ENCODE results near the gene PSME3.
"Not testable (repeated sequence)": the region's sequence is repeated elsewhere in the genome, so short reads cannot be mapped to it uniquely, and the experiment has no call there.

Gene PSME3

DNA sequence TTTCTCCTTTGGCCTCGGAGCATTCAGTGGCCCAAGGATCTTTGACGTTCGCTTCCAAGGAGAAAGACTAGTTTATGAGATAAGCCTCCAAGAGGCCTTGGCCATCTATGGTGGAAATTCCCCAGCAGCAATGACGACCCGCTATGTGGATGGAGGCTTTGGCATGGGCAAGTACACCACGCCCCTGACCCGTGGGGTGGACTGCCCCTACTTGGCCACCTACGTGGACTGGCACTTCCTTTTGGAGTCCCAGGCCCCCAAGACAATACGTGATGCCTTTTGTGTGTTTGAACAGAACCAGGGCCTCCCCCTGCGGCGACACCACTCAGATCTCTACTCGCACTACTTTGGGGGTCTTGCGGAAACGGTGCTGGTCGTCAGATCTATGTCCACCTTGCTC, 19.2 kb downstream of the PSME3 start:
- Histone ChIP-seq H3K9me3 (ENCODE audit: insufficient read depth, low read depth, low read length) (no peaks in the 10 kb centered on the region), H3K4me1 (ENCODE audit: insufficient read depth, low read length) (no peaks in the 10 kb centered on the region), H3K27me3 (ENCODE audit: insufficient read depth, low read length) (no peaks in the 10 kb centered on the region), H3K9ac (ENCODE audit: low read depth, low read length) (no peak overlapping the region), H3K36me3 (ENCODE audit: insufficient read depth, low read length) (no peaks in the 10 kb centered on the region), H3K27ac (ENCODE audit: low read depth, low read length) (no peak overlapping the region), H3K4me3 (ENCODE audit: low read length) (no peak overlapping the region)
- 94% methylated on average over 15 of the region's 15 CpGs for WGBS

- Histone ChIP-seq H3K36me3 (ENCODE audit: insufficient read depth, low read length) (no peaks in the 10 kb centered on the region), H3K27ac (ENCODE audit: low read depth, low read length) (no peak overlapping the region), H3K4me3 (ENCODE audit: low read length) (no peak overlapping the region), H3K9ac (ENCODE audit: low read depth, low read length) (no peak overlapping the region), H3K4me1 (ENCODE audit: insufficient read depth, low read length) (no peaks in the 10 kb centered on the region), H3K27me3 (ENCODE audit: insufficient read depth, low read length) (no peaks in the 10 kb centered on the region), H3K9me3 (ENCODE audit: insufficient read depth, low read depth, low read length) (no peaks in the 10 kb centered on the region)
- 92% methylated on average over 4 of the region's 4 CpGs for WGBS
These were observed 19.8 kb downstream of the PSME3 start for GRCh38 chr17:42853004-42853403.

DNA sequence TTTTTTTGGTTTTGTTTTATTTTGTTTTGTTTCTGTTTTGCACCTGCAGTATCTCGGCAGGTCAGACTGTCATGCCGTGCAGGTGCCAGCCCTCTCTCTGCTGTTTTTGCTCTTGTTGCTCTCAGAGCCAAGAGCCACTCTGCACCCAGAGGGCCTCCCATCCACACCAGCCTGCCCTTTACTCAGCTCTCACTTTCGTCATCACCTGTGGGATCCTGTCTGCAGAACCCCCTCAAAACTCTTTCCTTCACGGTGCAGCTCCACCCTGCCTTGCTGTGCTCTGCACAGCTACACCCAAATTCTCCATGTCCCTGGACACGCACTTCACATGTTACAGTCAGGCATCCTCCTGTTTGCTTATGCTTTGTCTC, 20.4 kb downstream of the PSME3 start:
- no peaks in the 10 kb centered on the region for H3K27me3 ChIP-seq (ENCODE audit: insufficient read depth, low read length)
- no peaks in the 10 kb centered on the region for H3K9me3 ChIP-seq (ENCODE audit: insufficient read depth, low read depth, low read length)
- H3K4me3 ChIP-seq (ENCODE audit: low read length), result no peak overlapping the region
- no peaks in the 10 kb centered on the region for H3K36me3 ChIP-seq (ENCODE audit: insufficient read depth, low read length)
- 91% methylated on average over 5 of the region's 5 CpGs for WGBS
- H3K4me1 ChIP-seq (ENCODE audit: insufficient read depth, low read length), result no peaks in the 10 kb centered on the region
- no peak overlapping the region for H3K9ac ChIP-seq (ENCODE audit: low read depth, low read length)
- H3K27ac ChIP-seq (ENCODE audit: low read depth, low read length), result no peak overlapping the region

GRCh38 chr17:42853968-42854790, 21.0 kb downstream of the PSME3 start:
- no peak overlapping the region for H3K9ac ChIP-seq (ENCODE audit: low read depth, low read length)
- no peak overlapping the region for H3K4me3 ChIP-seq (ENCODE audit: low read length)

GRCh38 chr17:42855048-42855596, 21.9 kb downstream of the PSME3 start:
- 91% methylated on average over 8 of the region's 8 CpGs for WGBS

More at GRCh38 chr17:42853968-42854790, 21.0 kb downstream of the PSME3 start:
- Histone ChIP-seq H3K36me3 (ENCODE audit: insufficient read depth, low read length) (no peaks in the 10 kb centered on the region), H3K27ac (ENCODE audit: low read depth, low read length) (no peak overlapping the region), H3K9me3 (ENCODE audit: insufficient read depth, low read depth, low read length) (no peaks in the 10 kb centered on the region), H3K4me1 (ENCODE audit: insufficient read depth, low read length) (no peaks in the 10 kb centered on the region), H3K27me3 (ENCODE audit: insufficient read depth, low read length) (no peaks in the 10 kb centered on the region)
- WGBS, result 91% methylated on average over 15 of the region's 15 CpGs

GRCh38 chr17:42856093-42856492, 22.9 kb downstream of the PSME3 start:
- 94% methylated on average over 5 of the region's 8 CpGs for WGBS
- H3K36me3 ChIP-seq (ENCODE audit: insufficient read depth, low read length); H3K4me3 ChIP-seq (ENCODE audit: low read length); H3K27ac ChIP-seq (ENCODE audit: low read depth, low read length); H3K9me3 ChIP-seq (ENCODE audit: insufficient read depth, low read depth, low read length); H3K4me1 ChIP-seq (ENCODE audit: insufficient read depth, low read length); H3K27me3 ChIP-seq (ENCODE audit: insufficient read depth, low read length); H3K9ac ChIP-seq (ENCODE audit: low read depth, low read length): not testable (repeated sequence)

More at GRCh38 chr17:42855048-42855596, 21.9 kb downstream of the PSME3 start:
- Histone ChIP-seq H3K27ac (ENCODE audit: low read depth, low read length) (no peak overlapping the region), H3K4me3 (ENCODE audit: low read length) (no peak overlapping the region), H3K9ac (ENCODE audit: low read depth, low read length) (no peak overlapping the region), H3K27me3 (ENCODE audit: insufficient read depth, low read length) (no peaks in the 10 kb centered on the region), H3K9me3 (ENCODE audit: insufficient read depth, low read depth, low read length) (no peaks in the 10 kb centered on the region), H3K36me3 (ENCODE audit: insufficient read depth, low read length) (no peaks in the 10 kb centered on the region), H3K4me1 (ENCODE audit: insufficient read depth, low read length) (no peaks in the 10 kb centered on the region)

- not testable (repeated sequence) for H3K4me3 ChIP-seq (ENCODE audit: low read length); H3K9ac ChIP-seq (ENCODE audit: low read depth, low read length); H3K27ac ChIP-seq (ENCODE audit: low read depth, low read length); H3K9me3 ChIP-seq (ENCODE audit: insufficient read depth, low read depth, low read length); H3K27me3 ChIP-seq (ENCODE audit: insufficient read depth, low read length); H3K36me3 ChIP-seq (ENCODE audit: insufficient read depth, low read length); H3K4me1 ChIP-seq (ENCODE audit: insufficient read depth, low read length)
- 92% methylated on average over 6 of the region's 8 CpGs for WGBS
These were observed 23.3 kb downstream of the PSME3 start for GRCh38 chr17:42856516-42856915.

DNA sequence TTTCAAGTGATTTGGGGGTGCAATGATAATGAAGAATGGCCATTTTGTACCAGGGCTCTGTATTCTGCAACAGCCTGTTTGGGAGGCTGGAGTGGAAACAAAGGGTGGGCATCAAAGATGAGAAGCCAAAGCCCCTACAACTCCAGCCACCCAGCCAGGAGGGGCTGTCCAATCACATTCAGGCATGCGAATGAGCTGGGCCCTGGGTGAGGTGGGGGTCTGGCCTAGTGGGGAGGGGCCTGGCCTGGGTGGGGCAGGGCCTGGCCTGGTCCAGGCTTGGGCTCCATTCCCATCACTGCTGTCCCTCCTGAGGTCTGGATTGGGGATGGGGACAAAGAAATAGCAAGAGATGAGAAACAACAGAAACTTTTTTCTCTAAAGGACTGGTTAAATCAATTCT, 24.2 kb downstream of the PSME3 start:
- Histone ChIP-seq H3K27ac (ENCODE audit: low read depth, low read length) (no peak overlapping the region), H3K36me3 (ENCODE audit: insufficient read depth, low read length) (no peaks in the 10 kb centered on the region), H3K9ac (ENCODE audit: low read depth, low read length) (no peak overlapping the region), H3K9me3 (ENCODE audit: insufficient read depth, low read depth, low read length) (no peaks in the 10 kb centered on the region), H3K27me3 (ENCODE audit: insufficient read depth, low read length) (no peaks in the 10 kb centered on the region), H3K4me1 (ENCODE audit: insufficient read depth, low read length) (no peaks in the 10 kb centered on the region), H3K4me3 (ENCODE audit: low read length) (no peak overlapping the region)
- WGBS, result 100% methylated on average over 1 of the region's 1 CpG

GRCh38 chr17:42865638-42866094, 32.5 kb downstream of the PSME3 start:
- H3K9me3 ChIP-seq (ENCODE audit: insufficient read depth, low read depth, low read length), result peaks cover 5% of the 10 kb centered on the region; the same call in 1 of the 2 replicates
- H3K36me3 ChIP-seq (ENCODE audit: insufficient read depth, low read length), result no peaks in the 10 kb centered on the region
- H3K27me3 ChIP-seq (ENCODE audit: insufficient read depth, low read length), result no peaks in the 10 kb centered on the region
- no peaks in the 10 kb centered on the region for H3K4me1 ChIP-seq (ENCODE audit: insufficient read depth, low read length)
- H3K4me3 ChIP-seq (ENCODE audit: low read length), result no peak overlapping the region
- H3K27ac ChIP-seq (ENCODE audit: low read depth, low read length), result no peak overlapping the region
- no peak overlapping the region for H3K9ac ChIP-seq (ENCODE audit: low read depth, low read length)
- WGBS, result 78% methylated on average over 7 of the region's 7 CpGs

DNA sequence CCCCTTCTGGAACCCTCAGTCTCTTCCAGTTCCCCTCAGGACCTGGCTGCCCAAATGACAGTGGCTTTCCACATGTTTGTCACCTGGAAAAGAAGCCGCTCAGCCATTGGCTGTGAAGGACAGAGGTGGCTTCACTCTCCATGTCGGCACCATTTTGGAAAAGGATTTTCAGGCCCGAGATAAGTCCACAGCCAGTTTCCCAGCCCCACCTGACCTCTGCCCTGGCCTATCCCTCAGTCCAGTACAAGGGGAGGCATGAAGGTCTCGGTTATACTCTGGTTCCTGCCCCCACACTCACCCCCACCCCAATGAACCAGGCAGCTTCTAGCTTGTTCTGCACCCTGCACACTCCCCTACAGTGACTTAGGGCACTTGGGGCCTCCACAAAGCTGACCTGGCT, 33.0 kb downstream of the PSME3 start:
- Histone ChIP-seq H3K9me3 (ENCODE audit: insufficient read depth, low read depth, low read length) (peaks cover 7% of the 10 kb centered on the region; the same call in 1 of the 2 replicates), H3K4me1 (ENCODE audit: insufficient read depth, low read length) (no peaks in the 10 kb centered on the region), H3K36me3 (ENCODE audit: insufficient read depth, low read length) (no peaks in the 10 kb centered on the region), H3K27me3 (ENCODE audit: insufficient read depth, low read length) (no peaks in the 10 kb centered on the region), H3K27ac (ENCODE audit: low read depth, low read length) (no peak overlapping the region), H3K4me3 (ENCODE audit: low read length) (no peak overlapping the region), H3K9ac (ENCODE audit: low read depth, low read length) (no peak overlapping the region)
- 91% methylated on average over 4 of the region's 4 CpGs for WGBS

GRCh38 chr17:42866631-42867575, 33.7 kb downstream of the PSME3 start:
- Histone ChIP-seq H3K9ac (ENCODE audit: low read depth, low read length) (no peak overlapping the region), H3K9me3 (ENCODE audit: insufficient read depth, low read depth, low read length) (peaks cover 9% of the 10 kb centered on the region; the same call in 1 of the 2 replicates), H3K4me3 (ENCODE audit: low read length) (no peak overlapping the region), H3K36me3 (ENCODE audit: insufficient read depth, low read length) (no peaks in the 10 kb centered on the region), H3K27me3 (ENCODE audit: insufficient read depth, low read length) (no peaks in the 10 kb centered on the region), H3K4me1 (ENCODE audit: insufficient read depth, low read length) (no peaks in the 10 kb centered on the region), H3K27ac (ENCODE audit: low read depth, low read length) (no peak overlapping the region)
- 90% methylated on average over 8 of the region's 12 CpGs for WGBS
